Breast epithelium (tissue), 4 donors: ENCODE results near the gene SNCAIP. TPM values are rescaled to one million over a fixed set of nuclear protein-coding genes. Genes with fewer than 3 reads are reported as not detected.

Source experiments
- DNase-seq, 2 donors: peaks; one replicate each; pipeline ENCODE4 v3.0.0-alpha.2; 2019; ENCODE audit warnings: low spot score in 2 of 2
- H3K27ac ChIP-seq, 2 donors: fragments of 200-600 bp; sonication (generic) in 1 of 2; one replicate each; pipeline ENCODE4 v1.5.1; 2016 to 2019; ENCODE audit warnings: mild to moderate bottlenecking in 1 of 2
- H3K27me3 ChIP-seq, 2 donors: fragments of 200-600 bp; sonication (generic) in 1 of 2; one replicate each; pipeline versions ENCODE4 v1.5.1 to v1.6.0; 2017 to 2019; ENCODE audit warnings: control low read depth in 1 of 2, mild to moderate bottlenecking in 1 of 2
- H3K36me3 ChIP-seq: fragments of 200-600 bp; one replicate; pipeline ENCODE4 v1.5.1; 2019
- H3K4me1 ChIP-seq, 2 donors: fragments of 200-600 bp; sonication (generic); one replicate each; pipeline ENCODE4 v1.5.1; 2016 to 2019; ENCODE audit warnings: control low read depth in 1 of 2
- H3K4me3 ChIP-seq, 3 donors: fragments of 200-600 bp; sonication (generic); 1 replicate in 2 of 3; 2 replicates in 1 of 3; pipeline ENCODE4 v1.5.1; 2016 to 2019; ENCODE audit warnings: mild to moderate bottlenecking in 3 of 3, moderate library complexity in 2 of 3
- H3K9me3 ChIP-seq, 2 donors: fragments of 200-600 bp; sonication (generic) in 1 of 2; one replicate each; pipeline ENCODE4 v1.5.1; 2016 to 2019; ENCODE audit warnings: control low read depth in 1 of 2
- POLR2A ChIP-seq: fragments of 450-650 bp; IDR thresholded peaks from one replicate; pipeline ENCODE4 v1.6.1; 2016; ENCODE audit warnings: antibody characterized with exemption, mild to moderate bottlenecking, moderate library complexity
- POLR2AphosphoS5 ChIP-seq, 3 donors: sonication (generic); formaldehyde crosslinking; IDR thresholded peaks; one replicate each; pipeline ENCODE4 v1.6.1; 2017; ENCODE audit warnings: antibody characterized with exemption in 3 of 3
- intact Hi-C: fragments of 100-400 bp; cut with DNase I; formaldehyde crosslinking; loops from one replicate; pipeline ENCODE4 v1.15.1; 2023; ENCODE audit warnings: low total_unique reads
- total RNA-seq, 3 donors: library from RNA; depleted of rRNA; stranded (reverse); fragments of >200 nt; gene quantifications; one replicate each; pipeline ENCODE4 v1.1.0, GENCODE V29; 2016
- TF ChIP-seq, protein P1 (sequence below), 3 donors: fragments of 450-650 bp; IDR thresholded peaks; one replicate each; pipeline ENCODE4 v1.5.1; 2016 to 2017; ENCODE audit warnings: antibody characterized with exemption in 3 of 3, mild to moderate bottlenecking in 3 of 3, moderate library complexity in 3 of 3

Gene SNCAIP
- total RNA-seq, 3 donors from 2014 or later, result 9.8 to 15.4 (median 10.9) TPM

DNA sequence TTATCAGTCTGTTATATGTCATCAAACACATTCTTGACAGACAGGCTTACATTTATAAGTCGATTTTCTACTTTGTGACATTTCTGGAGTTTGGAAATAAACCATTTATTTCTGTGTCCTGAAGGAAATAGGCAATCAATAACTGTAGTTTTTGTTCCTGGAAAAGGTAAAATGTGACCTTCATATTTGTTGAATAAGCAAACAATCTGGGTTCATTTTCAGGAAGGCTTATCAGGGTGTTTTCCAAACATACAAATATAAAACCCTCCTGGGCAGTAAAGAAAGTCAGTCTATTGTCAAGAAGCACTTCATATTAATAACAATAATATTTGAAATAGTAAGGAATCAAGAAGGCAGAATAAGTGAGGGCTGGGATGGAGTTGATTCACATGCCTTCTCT lies 195.0 kb downstream of the SNCAIP start:
- intact Hi-C loops, result no loop called here

DNA sequence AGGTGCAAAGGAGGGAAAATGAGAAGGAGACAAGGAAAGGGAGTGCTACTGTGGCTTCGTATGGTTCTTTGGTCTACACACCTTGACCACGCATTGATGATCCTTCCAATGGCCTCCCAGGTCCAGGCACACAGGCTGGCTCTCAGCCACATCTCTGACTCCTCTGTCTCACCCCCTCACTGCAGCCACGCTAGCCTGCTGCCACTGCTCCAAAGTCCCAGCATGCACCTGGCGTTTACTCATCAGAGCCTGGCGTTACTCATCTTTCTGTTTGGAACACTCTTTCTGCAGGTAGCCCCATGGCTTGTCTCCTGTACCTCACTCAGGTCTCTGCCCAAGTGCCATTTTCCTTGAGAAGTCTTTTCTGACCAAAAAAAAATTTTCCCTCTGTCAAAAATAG lies 195.5 kb downstream of the SNCAIP start:
- H3K27me3 ChIP-seq, result no peaks in the 10 kb centered on the region
- no peaks in the 10 kb centered on the region for H3K9me3 ChIP-seq
- no peaks in the 10 kb centered on the region for H3K4me1 ChIP-seq
- H3K36me3 ChIP-seq, result no peaks in the 10 kb centered on the region
- no peak overlapping the region for H3K4me3 ChIP-seq
- H3K27ac ChIP-seq, result no peak overlapping the region
- DNase-seq, result no peak
- TF ChIP-seq, protein P1, sequence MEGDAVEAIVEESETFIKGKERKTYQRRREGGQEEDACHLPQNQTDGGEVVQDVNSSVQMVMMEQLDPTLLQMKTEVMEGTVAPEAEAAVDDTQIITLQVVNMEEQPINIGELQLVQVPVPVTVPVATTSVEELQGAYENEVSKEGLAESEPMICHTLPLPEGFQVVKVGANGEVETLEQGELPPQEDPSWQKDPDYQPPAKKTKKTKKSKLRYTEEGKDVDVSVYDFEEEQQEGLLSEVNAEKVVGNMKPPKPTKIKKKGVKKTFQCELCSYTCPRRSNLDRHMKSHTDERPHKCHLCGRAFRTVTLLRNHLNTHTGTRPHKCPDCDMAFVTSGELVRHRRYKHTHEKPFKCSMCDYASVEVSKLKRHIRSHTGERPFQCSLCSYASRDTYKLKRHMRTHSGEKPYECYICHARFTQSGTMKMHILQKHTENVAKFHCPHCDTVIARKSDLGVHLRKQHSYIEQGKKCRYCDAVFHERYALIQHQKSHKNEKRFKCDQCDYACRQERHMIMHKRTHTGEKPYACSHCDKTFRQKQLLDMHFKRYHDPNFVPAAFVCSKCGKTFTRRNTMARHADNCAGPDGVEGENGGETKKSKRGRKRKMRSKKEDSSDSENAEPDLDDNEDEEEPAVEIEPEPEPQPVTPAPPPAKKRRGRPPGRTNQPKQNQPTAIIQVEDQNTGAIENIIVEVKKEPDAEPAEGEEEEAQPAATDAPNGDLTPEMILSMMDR (IDR thresholded peaks at IDR 0.05), result no peak
- TF ChIP-seq POLR2A (no peak), POLR2AphosphoS5 (IDR thresholded peaks at IDR 0.05) (no peak)
- intact Hi-C loops, result no loop called here

More for the DNA sequence above, 195.0 kb downstream of the SNCAIP start:
- Histone ChIP-seq H3K4me1 (no peaks in the 10 kb centered on the region), H3K4me3 (no peak overlapping the region), H3K9me3 (no peaks in the 10 kb centered on the region), H3K27ac (no peak overlapping the region), H3K36me3 (no peaks in the 10 kb centered on the region), H3K27me3 (no peaks in the 10 kb centered on the region)
- no peak for DNase-seq
- TF ChIP-seq, protein P1 (IDR thresholded peaks at IDR 0.05), result no peak
- TF ChIP-seq POLR2A (no peak), POLR2AphosphoS5 (IDR thresholded peaks at IDR 0.05) (no peak)

DNA sequence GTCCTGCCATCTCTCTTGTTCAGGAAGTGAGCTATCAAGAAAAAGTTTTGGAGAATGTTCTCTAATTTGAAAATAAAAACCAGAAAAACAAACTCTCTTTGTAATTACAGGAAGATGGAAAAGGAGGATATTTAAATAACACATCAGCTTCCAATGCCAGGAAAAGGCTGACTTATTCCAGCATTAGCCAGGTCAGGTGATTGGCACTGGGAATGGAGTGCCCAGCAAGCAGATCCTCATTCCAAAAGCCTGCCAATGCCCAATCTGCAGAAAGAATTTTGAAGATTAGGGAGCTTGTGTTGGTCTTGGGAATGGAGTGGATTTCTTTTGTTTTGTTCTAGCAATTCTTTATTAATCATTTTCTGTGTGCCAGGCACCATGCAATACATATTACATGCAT lies 196.6 kb downstream of the SNCAIP start:
- DNase-seq, result no peak
- H3K4me1 ChIP-seq, result no peaks in the 10 kb centered on the region
- no peaks in the 10 kb centered on the region for H3K9me3 ChIP-seq
- no peaks in the 10 kb centered on the region for H3K27me3 ChIP-seq
- H3K36me3 ChIP-seq, result no peaks in the 10 kb centered on the region
- TF ChIP-seq POLR2A (no peak), POLR2AphosphoS5 (IDR thresholded peaks at IDR 0.05) (no peak)
- H3K4me3 ChIP-seq, result no peak overlapping the region
- H3K27ac ChIP-seq, result no peak overlapping the region
- intact Hi-C loops, result no loop called here

Other genes starting within 250 kb of the SNCAIP start
- gene LOX, start 234.0 kb upstream of the SNCAIP start, total RNA-seq, result 100 to 1,000 TPM in 1 of 3 donors, 10 to 100 TPM in 2; 22.4 to 162 (median 35.4) TPM
- gene ZNF474, start 182.7 kb upstream of the SNCAIP start, total RNA-seq, result under 1 TPM; 0.33 to 0.48 (median 0.44) TPM